H1 (cell line): Measurements from ENCODE around the gene TXNRD2. TPM values are rescaled to one million over a fixed set of nuclear protein-coding genes. Genes with fewer than 3 reads are reported as not detected.
A peak's percentile ranks its signal among the peaks of the same experiment; 100 is the strongest.

Experiments
- CTCF ChIA-PET: fragments of 300-600 bp; sonication (Branson Sonifier 250); formaldehyde crosslinking; loops from one replicate; lab custom pipeline; 2021; ENCODE audit not compliant: partially characterized antibody; lab: Charles Lee
- POLR2A ChIA-PET: fragments of 300-600 bp; sonication (Branson Sonifier 250); formaldehyde crosslinking; loops from one replicate; lab custom pipeline; 2021; ENCODE audit warnings: inconsistent platforms; ENCODE audit not compliant: partially characterized antibody; lab: Charles Lee
- DNase-seq, 2 experiments: peaks; one replicate each; pipeline versions ENCODE4 v3.0.0 to v3.0.0-alpha.2; 2010 to 2022; ENCODE audit warnings: low spot score in 2 of 2, low read depth in 1 of 2, mixed read lengths in 1 of 2
- FAIRE-seq: peaks from 2 replicates; lab custom pipeline; 2011; peaks lifted over from hg19 to GRCh38; lab: Jason Lieb, UNC
- H2AFZ ChIP-seq: 2 replicates; pipeline ENCODE4 v1.8.1; 2012; ENCODE audit warnings: low read length, inconsistent platforms
- H2AK5ac ChIP-seq: 2 replicates; pipeline ENCODE4 v1.6.1; 2013; ENCODE audit warnings: low read depth, low read length
- H2BK120ac ChIP-seq: replicated peaks from 2 replicates; pipeline ENCODE3; 2013; ENCODE audit warnings: low read depth, low read length, inconsistent platforms
- H2BK12ac ChIP-seq: 2 replicates; pipeline ENCODE4 v1.6.1; 2013; ENCODE audit warnings: low read depth, low read length
- H2BK15ac ChIP-seq: 2 replicates; pipeline ENCODE4 v1.6.1; 2013; ENCODE audit warnings: low read length
- H2BK20ac ChIP-seq: 2 replicates; pipeline ENCODE4 v1.6.1; 2013; ENCODE audit warnings: low read length
- H2BK5ac ChIP-seq: 2 replicates; pipeline ENCODE4 v1.6.1; 2013; ENCODE audit warnings: low read depth, low read length
- H3K14ac ChIP-seq: 2 replicates; pipeline ENCODE4 v1.6.1; 2013; ENCODE audit warnings: inconsistent platforms; ENCODE audit not compliant: insufficient read length
- H3K18ac ChIP-seq: 2 replicates; pipeline ENCODE4 v1.6.1; 2013; ENCODE audit warnings: low read length; ENCODE audit errors: extremely low read depth
- H3K23ac ChIP-seq: 2 replicates; pipeline ENCODE4 v1.6.1; 2013; ENCODE audit warnings: inconsistent platforms; ENCODE audit not compliant: insufficient read length
- H3K23me2 ChIP-seq: 2 replicates; pipeline ENCODE4 v1.6.1; 2013; ENCODE audit warnings: low read depth, low read length
- H3K27ac ChIP-seq: 2 replicates; pipeline ENCODE4 v1.6.1; 2011; ENCODE audit warnings: low read depth, low read length, inconsistent platforms
- H3K27me3 ChIP-seq, 4 experiments: replicated peaks in 1 of 4; 1 replicate in 1 of 4; 2 replicates in 3 of 4; pipeline versions ENCODE4 v1.6.1 to v1.8.1; 2011 to 2013; ENCODE audit warnings: low read length in 3 of 4, mild to moderate bottlenecking in 3 of 4, inconsistent platforms in 2 of 4, mixed read lengths in 2 of 4, moderate library complexity in 1 of 4; ENCODE audit not compliant: control insufficient read depth in 3 of 4, insufficient read depth in 3 of 4; ENCODE audit errors: extremely low read depth in 1 of 4
- H3K36me3 ChIP-seq, 4 experiments: 2 replicates each; pipeline versions ENCODE4 v1.6.1 to v1.8.1; 2011 to 2013; ENCODE audit warnings: mild to moderate bottlenecking in 4 of 4, low read length in 3 of 4, moderate library complexity in 2 of 4, control low read depth in 1 of 4, inconsistent platforms in 1 of 4; ENCODE audit not compliant: insufficient read depth in 4 of 4, control insufficient read depth in 2 of 4
- H3K4ac ChIP-seq: replicated peaks from 2 replicates; pipeline ENCODE3; 2013; ENCODE audit warnings: low read length, low read depth, mixed read lengths, inconsistent platforms; ENCODE audit not compliant: insufficient read length
- H3K4me1 ChIP-seq, 4 experiments: replicated peaks in 1 of 4; 1 replicate in 1 of 4; 2 replicates in 3 of 4; pipeline versions ENCODE4 v1.6.1 to v1.8.1; 2011 to 2013; ENCODE audit warnings: low read length in 3 of 4, inconsistent platforms in 2 of 4, mixed read lengths in 1 of 4; ENCODE audit not compliant: insufficient read depth in 4 of 4, control insufficient read depth in 3 of 4
- H3K4me2 ChIP-seq, 2 experiments: 2 replicates each; pipeline versions ENCODE4 v1.6.1 to v1.8.1; 2011 to 2013; ENCODE audit warnings: low read depth in 2 of 2, low read length in 2 of 2, control low read depth in 1 of 2, inconsistent platforms in 1 of 2, mild to moderate bottlenecking in 1 of 2; ENCODE audit not compliant: insufficient read depth in 1 of 2
- H3K4me3 ChIP-seq, 4 experiments: fragments of 200-600, 300-600 bp in 1 of 4; sonication (generic), shearing (Covaris generic), sonication (Bioruptor Twin) in 1 of 4; 2 replicates each; pipeline versions ENCODE4 v1.5.1 to v1.8.1; 2011 to 2016; ENCODE audit warnings: low read length in 4 of 4, low read depth in 3 of 4, control low read depth in 2 of 4, inconsistent platforms in 2 of 4, mild to moderate bottlenecking in 2 of 4, mixed read lengths in 1 of 4, moderate library complexity in 1 of 4; ENCODE audit not compliant: insufficient read depth in 2 of 4; ENCODE audit errors: extremely low read depth in 1 of 4
- H3K56ac ChIP-seq: replicated peaks from 2 replicates; pipeline ENCODE3; 2013; ENCODE audit warnings: low read depth, mild to moderate bottlenecking, mixed read lengths, low read length, inconsistent platforms; ENCODE audit not compliant: insufficient read length
- H3K79me1 ChIP-seq: 2 replicates; pipeline ENCODE4 v1.6.1; 2013; ENCODE audit warnings: low read depth, low read length, control low read depth
- H3K79me2 ChIP-seq, 2 experiments: 2 replicates each; pipeline versions ENCODE4 v1.6.1 to v1.8.1; 2012 to 2013; ENCODE audit warnings: low read length in 2 of 2, mild to moderate bottlenecking in 2 of 2, inconsistent platforms in 1 of 2; ENCODE audit not compliant: insufficient read depth in 2 of 2, control insufficient read depth in 1 of 2
- H3K9ac ChIP-seq, 4 experiments: replicated peaks in 1 of 4; 1 replicate in 1 of 4; 2 replicates in 3 of 4; pipeline versions ENCODE4 v1.6.1 to v1.8.1; 2011 to 2013; ENCODE audit warnings: low read depth in 3 of 4, low read length in 3 of 4, control low read depth in 2 of 4, mild to moderate bottlenecking in 2 of 4, moderate library complexity in 2 of 4, inconsistent platforms in 1 of 4; ENCODE audit errors: extremely low read depth in 1 of 4
- H3K9me3 ChIP-seq, 2 experiments: 2 replicates each; pipeline versions ENCODE4 v1.6.1 to v1.8.1; 2012 to 2013; ENCODE audit warnings: mild to moderate bottlenecking in 2 of 2, moderate library complexity in 2 of 2, control low read depth in 1 of 2, inconsistent platforms in 1 of 2, low read depth in 1 of 2, low read length in 1 of 2, mixed read lengths in 1 of 2; ENCODE audit not compliant: insufficient read depth in 2 of 2
- H4K20me1 ChIP-seq, 2 experiments: replicated peaks in 1 of 2; 2 replicates each; pipeline versions ENCODE3 to v1.8.1; 2011 to 2013; ENCODE audit warnings: inconsistent platforms in 2 of 2, low read length in 2 of 2, mild to moderate bottlenecking in 1 of 2; ENCODE audit not compliant: insufficient read depth in 2 of 2, control insufficient read depth in 1 of 2
- H4K5ac ChIP-seq: 2 replicates; pipeline ENCODE4 v1.6.1; 2013; ENCODE audit warnings: low read length, low read depth, mixed read lengths, inconsistent platforms; ENCODE audit not compliant: insufficient read length
- H4K8ac ChIP-seq: 2 replicates; pipeline ENCODE4 v1.8.0; 2013; ENCODE audit warnings: mild to moderate bottlenecking, moderate library complexity, low read length, inconsistent platforms; ENCODE audit not compliant: insufficient read depth; ENCODE audit errors: extremely low read depth
- H4K91ac ChIP-seq: replicated peaks from 2 replicates; pipeline ENCODE3; 2013; ENCODE audit warnings: low read length, mixed read lengths, inconsistent platforms; ENCODE audit not compliant: insufficient read length
- CTCF ChIP-seq, 3 experiments: IDR thresholded peaks; 1 replicate in 2 of 3; 2 replicates in 1 of 3; pipeline versions ENCODE4 v1.5.1 to v1.6.1; 2011; ENCODE audit warnings: low read length in 3 of 3, mild to moderate bottlenecking in 3 of 3, inconsistent platforms in 2 of 3, low read depth in 1 of 3, moderate library complexity in 1 of 3; ENCODE audit not compliant: insufficient read depth in 1 of 3; ENCODE audit errors: control extremely low read depth in 1 of 3
- POLR2A ChIP-seq, 2 experiments: IDR thresholded peaks; 1 replicate in 1 of 2; 2 replicates in 1 of 2; pipeline ENCODE4 v1.6.1; 2011; ENCODE audit warnings: low read depth in 2 of 2, low read length in 2 of 2, mild to moderate bottlenecking in 2 of 2; ENCODE audit errors: control extremely low read depth in 1 of 2
- RFX5 ChIP-seq: IDR thresholded peaks from 2 replicates; pipeline ENCODE4 v1.6.1; 2011; ENCODE audit warnings: low read depth, low read length, improper control_type of control experiment, borderline replicate concordance
- WGBS, 2 experiments: shearing (Covaris generic) in 1 of 2; methylation state at CpG; one replicate each; pipeline versions ENCODE4 v1.1.6 to v1.1.7; 2013 to 2015; ENCODE audit warnings: low lambda C conversion rate in 2 of 2, mixed read lengths in 2 of 2, inconsistent platforms in 1 of 2, low coverage in 1 of 2, missing lambda C conversion rate in 1 of 2; ENCODE audit not compliant: insufficient replicate concordance in 2 of 2, insufficient coverage in 1 of 2, insufficient read length in 1 of 2; ENCODE audit errors: extremely low coverage in 1 of 2, missing lambda C conversion rate in 1 of 2; 5-methylcytosine and 5-hydroxymethylcytosine counted together
- polyA plus RNA-seq, 7 experiments: library from polyadenylated mRNA; depleted of rRNA in 3 of 7; stranded (reverse) in 5 of 7; unstranded in 2 of 7; fragments of >200 nt in 5 of 7; fragments of 200-250 nt in 2 of 7; gene quantifications; 1 replicate in 5 of 7; 2 replicates in 1 of 7; 4 replicates in 1 of 7; pipeline versions ENCODE4 v1.2.1 to v1.2.3, GENCODE V29; 2011 to 2013; ENCODE audit warnings: missing spikeins in 2 of 7, mixed read lengths in 2 of 7
- total RNA-seq: library from RNA; stranded (reverse); fragmentation: NEBNext Ultra II Directional; extraction: Animal tissue kit (Norgen Biotek cat#: 25700); gene quantifications from 2 replicates; pipeline ENCODE4 v1.2.1, GENCODE V29; 2021

Gene TXNRD2
- total and polyA plus RNA-seq, 2 of the 8 experiments (the other 6 are each of a cell fraction or from before 2014, with no cell fraction given) = 14.8 to 21.9 TPM

- Histone ChIP-seq H3K9me3 (no peaks in the 10 kb centered on the region), H3K4me1 (peaks cover 0 to 3% (median 0%) of the 10 kb centered on the region in 4 experiments; a peak in 4 of 7 replicates), H3K9ac (no peak overlapping the region; a peak in 1 of 7 replicates), H3K79me2 (no peaks in the 10 kb centered on the region; a peak in 1 of 4 replicates), H3K4ac (no peak overlapping the region), H2BK120ac (no peak overlapping the region), H2AFZ (no peak overlapping the region), H3K4me3 (no peak overlapping the region), H3K18ac (no peak overlapping the region), H3K56ac (no peak overlapping the region), H3K23ac (no peak overlapping the region), H3K79me1 (no peaks in the 10 kb centered on the region; the same call in 1 of the 2 replicates), H2BK20ac (no peak overlapping the region), H2AK5ac (no peak overlapping the region; the same call in 1 of the 2 replicates), H2BK12ac (0 out of 2 replicates have a peak overlapping the region, but pooled peaks have one; percentile 3), H4K91ac (no peak overlapping the region), H2BK15ac (no peak overlapping the region), H4K20me1 (peaks cover 10 to 34% of the 10 kb centered on the region in 2 experiments), H4K5ac (no peak overlapping the region), H3K14ac (no peak overlapping the region), H3K36me3 (no peaks in the 10 kb centered on the region), H3K27ac (no peak overlapping the region), H4K8ac (peak overlapping the region; percentile 69; the same call in 1 of the 2 replicates), H3K27me3 (no peaks in the 10 kb centered on the region), H2BK5ac (peak overlapping the region; percentile 66), H3K23me2 (no peaks in the 10 kb centered on the region), H3K4me2 (no peak overlapping the region)
- TF ChIP-seq RFX5 (no peak), CTCF (IDR thresholded peaks at IDR 0.05; ENCODE audit: control extremely low read depth in 1 of 3, insufficient read depth in 1 of 3, low read depth in 1 of 3, low read length in 3 of 3) (peak in 1 of 3 experiments; percentile 0; a peak in 1 of 4 replicates), POLR2A (IDR thresholded peaks at IDR 0.05; ENCODE audit: control extremely low read depth in 1 of 2, low read depth in 2 of 2, low read length in 2 of 2) (peak in 1 of 2 experiments; percentile 18; a peak in 1 of 3 replicates)
- ChIA-PET POLR2A (interaction anchor here (0.9 to 1.6 kb wide), 4 partner anchors 8 to 66 kb away, joined by 3 to 10 read pairs (median 4); partner anchors contain the start of genes GNB1L and RTL10), CTCF (interaction anchor here (0.6 kb wide), 1 partner anchor 155 kb away, joined by 3 read pairs; no protein-coding TSS in a partner anchor)
- 88% methylated on average over 18 of the region's 18 CpGs; no CpG with 5 or more reads in 1 of the 2 experiments for WGBS, 2 experiments
- FAIRE-seq = no peak
- DNase-seq = peak in 1 of 2 experiments; percentile 48
Observed at GRCh38 chr22:19844377-19845053, 97.1 kb downstream of the TXNRD2 start.
